Measurements from ENCODE around the gene SCN8A.

The SCN8A gene

DNA sequence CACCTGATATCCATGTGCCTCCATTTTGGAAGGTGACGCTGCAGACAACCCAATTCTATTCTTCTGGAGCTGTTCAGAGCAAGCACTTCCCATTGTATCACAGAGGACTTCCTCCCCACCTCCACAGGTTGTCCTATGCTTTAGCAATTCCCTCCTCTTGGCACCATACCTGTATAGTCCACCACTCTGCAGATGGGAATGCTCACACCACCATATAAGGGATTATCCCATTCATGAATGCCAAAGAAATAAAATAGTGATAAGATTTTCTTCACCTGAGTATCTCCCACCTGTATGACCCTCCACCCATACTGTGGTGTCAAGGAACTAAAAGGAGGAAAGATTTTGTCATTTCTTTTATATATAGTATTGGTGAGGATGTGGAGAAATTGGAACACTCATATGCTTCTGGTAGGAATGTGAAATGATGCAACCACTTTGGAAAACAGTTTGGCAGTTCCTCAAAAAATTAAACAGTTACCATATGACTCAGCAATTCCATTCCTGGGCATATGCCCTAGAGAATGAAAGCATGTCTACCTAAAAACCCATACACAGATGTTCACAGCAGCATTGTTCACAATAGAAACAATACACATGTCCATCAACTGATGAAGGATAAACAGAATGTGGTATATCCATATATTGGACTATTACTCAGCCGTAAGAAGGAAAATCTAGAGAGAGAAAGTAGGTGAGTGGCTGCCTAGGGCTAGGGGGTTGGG, 182.3 kb downstream of the SCN8A start:
- TF ChIP-seq, protein P1, sequence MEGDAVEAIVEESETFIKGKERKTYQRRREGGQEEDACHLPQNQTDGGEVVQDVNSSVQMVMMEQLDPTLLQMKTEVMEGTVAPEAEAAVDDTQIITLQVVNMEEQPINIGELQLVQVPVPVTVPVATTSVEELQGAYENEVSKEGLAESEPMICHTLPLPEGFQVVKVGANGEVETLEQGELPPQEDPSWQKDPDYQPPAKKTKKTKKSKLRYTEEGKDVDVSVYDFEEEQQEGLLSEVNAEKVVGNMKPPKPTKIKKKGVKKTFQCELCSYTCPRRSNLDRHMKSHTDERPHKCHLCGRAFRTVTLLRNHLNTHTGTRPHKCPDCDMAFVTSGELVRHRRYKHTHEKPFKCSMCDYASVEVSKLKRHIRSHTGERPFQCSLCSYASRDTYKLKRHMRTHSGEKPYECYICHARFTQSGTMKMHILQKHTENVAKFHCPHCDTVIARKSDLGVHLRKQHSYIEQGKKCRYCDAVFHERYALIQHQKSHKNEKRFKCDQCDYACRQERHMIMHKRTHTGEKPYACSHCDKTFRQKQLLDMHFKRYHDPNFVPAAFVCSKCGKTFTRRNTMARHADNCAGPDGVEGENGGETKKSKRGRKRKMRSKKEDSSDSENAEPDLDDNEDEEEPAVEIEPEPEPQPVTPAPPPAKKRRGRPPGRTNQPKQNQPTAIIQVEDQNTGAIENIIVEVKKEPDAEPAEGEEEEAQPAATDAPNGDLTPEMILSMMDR (conservative IDR thresholded peaks at IDR 0.05; ENCODE audit: low read length), result no peak
- no peak overlapping the region for H3K4me3 ChIP-seq (ENCODE audit: low read length)
- DNase-seq (ENCODE audit: low read depth), result peak; percentile 93

DNA sequence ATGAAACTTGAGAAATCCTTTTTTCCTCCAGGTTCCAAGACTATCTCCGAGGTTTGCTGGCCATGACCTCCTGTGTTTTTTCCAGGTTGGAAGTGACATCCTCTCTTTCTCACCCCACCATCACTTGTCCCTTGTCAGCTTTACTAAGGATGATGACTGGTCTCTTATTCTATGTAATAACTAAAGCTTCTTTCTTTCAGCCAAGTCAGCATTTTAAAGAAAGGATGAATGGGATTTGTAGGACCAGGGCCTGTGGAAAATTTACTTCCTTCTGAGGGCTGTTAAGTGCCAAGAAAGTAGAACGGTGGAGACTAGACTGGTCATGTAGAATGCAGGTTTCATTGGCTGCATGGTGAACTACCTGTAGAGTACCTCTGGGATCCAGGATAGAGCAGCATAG, 183.9 kb downstream of the SCN8A start:
- DNase-seq (ENCODE audit: low read depth), result no peak
- no peak overlapping the region for H3K4me3 ChIP-seq (ENCODE audit: low read length)
- TF ChIP-seq, protein P1 (conservative IDR thresholded peaks at IDR 0.05; ENCODE audit: low read length), result no peak

DNA sequence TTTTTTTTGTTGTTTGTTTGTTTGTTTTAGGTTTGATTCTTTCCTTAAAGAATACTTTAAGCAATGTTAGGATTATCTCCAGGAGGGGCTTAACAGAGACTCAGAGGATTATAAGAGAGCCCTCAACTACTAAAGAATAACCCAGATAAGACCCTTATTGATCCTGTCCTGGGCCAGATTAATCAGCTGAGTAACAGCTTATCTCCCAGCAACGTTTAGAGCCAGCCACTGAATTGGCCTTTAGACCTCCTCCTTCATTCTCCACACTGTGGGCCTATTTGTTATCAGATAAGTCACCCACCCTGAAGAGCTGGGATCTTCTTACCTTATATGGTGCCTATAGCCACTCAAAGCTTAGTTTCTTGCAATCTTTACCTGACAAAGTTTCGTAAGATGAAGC, 186.4 kb downstream of the SCN8A start:
- no peak overlapping the region for H3K4me3 ChIP-seq (ENCODE audit: low read length)
- DNase-seq (ENCODE audit: low read depth), result no peak
- TF ChIP-seq, protein P1 (conservative IDR thresholded peaks at IDR 0.05; ENCODE audit: low read length), result no peak

DNA sequence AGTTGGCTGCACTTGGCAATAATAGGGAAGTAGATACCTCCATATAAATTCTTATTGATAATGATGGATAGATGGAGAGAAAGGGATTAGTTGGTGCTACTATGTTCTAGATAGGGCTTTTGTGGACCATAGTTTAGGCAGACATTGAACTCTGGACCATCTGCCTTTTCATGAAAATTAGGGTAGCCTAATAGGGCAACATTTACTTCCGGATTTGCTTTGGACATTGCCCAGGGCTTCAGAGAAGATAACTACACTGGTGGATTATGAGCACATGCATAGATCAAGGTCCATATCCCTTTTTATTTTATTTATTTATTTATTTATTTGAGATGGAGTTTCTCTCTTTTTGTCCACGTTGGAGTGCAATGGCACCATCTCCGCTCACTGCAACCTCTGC, 186.9 kb downstream of the SCN8A start:
- no peak overlapping the region for H3K4me3 ChIP-seq (ENCODE audit: low read length)
- TF ChIP-seq, protein P1 (conservative IDR thresholded peaks at IDR 0.05; ENCODE audit: low read length), result no peak
- no peak for DNase-seq (ENCODE audit: low read depth)

DNA sequence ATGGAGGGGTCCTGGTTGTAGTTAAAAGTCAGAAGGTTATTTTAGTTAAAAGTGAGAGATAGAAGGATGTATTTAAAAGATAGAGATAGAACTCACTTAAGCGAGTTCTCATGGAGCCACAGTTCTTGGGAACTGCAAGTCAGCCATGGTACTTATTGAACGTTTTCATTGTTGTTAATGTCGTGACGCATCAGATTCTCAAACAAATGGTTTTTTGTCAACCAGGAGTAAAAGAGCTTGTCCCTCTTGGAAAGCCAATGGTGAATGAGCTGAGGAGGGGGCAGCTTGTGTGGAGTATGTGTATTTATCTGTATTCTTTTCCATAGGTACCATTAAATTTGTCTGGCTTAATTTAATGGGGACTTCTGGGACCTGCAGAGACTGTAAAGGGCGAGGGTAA, 188.8 kb downstream of the SCN8A start:
- TF ChIP-seq, protein P1 (conservative IDR thresholded peaks at IDR 0.05; ENCODE audit: low read length), result no peak
- no peak for DNase-seq (ENCODE audit: low read depth)

DNA sequence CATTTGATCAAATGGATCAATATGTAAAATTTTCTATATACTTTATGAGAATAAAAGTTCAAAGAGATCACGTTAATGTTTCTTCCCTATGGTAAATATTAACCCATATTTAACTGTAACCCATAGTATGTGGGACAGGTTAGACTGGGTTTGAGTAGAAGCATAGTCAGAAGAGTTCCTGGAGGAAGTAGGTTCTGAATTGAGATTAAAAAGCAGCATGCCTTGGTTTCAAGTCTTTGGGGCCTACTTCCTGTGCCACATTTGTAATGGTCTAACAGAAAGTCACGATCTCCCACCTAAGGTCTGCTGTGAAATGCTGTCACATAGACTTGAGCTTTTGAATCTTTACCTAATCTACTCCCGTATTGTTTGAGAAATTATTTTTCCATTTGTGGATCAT, 193.7 kb downstream of the SCN8A start:
- no peak for DNase-seq (ENCODE audit: low read depth)
- TF ChIP-seq, protein P1 (conservative IDR thresholded peaks at IDR 0.05; ENCODE audit: low read length), result no peak
- no peak overlapping the region for H3K4me3 ChIP-seq (ENCODE audit: low read length)

More for the DNA sequence above, 188.8 kb downstream of the SCN8A start:
- H3K4me3 ChIP-seq (ENCODE audit: low read length), result no peak overlapping the region

DNA sequence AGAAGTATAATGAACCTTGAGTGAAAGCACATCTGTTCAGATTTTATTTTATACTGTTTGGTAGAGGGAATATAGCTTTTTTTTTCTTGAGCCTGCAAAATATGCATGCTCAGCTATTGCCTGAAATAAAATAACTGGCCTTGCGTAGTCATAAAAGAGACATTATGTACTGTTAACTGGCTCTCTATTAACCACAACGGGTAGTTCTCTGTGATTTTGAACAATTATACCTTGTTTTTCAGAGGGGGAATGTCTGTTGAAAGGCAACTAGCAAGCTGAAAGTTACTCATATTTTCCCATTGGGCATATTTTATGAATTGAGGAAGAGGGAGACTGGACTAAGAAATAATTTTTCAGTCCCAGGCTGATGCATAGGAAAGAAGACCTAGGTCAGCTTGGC, 194.9 kb downstream of the SCN8A start:
- DNase-seq (ENCODE audit: low read depth), result no peak
- no peak overlapping the region for H3K4me3 ChIP-seq (ENCODE audit: low read length)
- TF ChIP-seq, protein P1 (conservative IDR thresholded peaks at IDR 0.05; ENCODE audit: low read length), result no peak
